22Rv1 (cell line): ENCODE data around the gene EDIL3.

Source experiments
- H3K27ac ChIP-seq: fragments of 450-650 bp; 2 replicates; pipeline ENCODE4 v1.5.1; 2017
- ZFX ChIP-seq: fragments of 450-650 bp; IDR thresholded peaks from 2 replicates; pipeline ENCODE4 v1.6.1; 2017; ENCODE audit warnings: antibody characterized with exemption, borderline replicate concordance
- TF ChIP-seq, protein P1 (sequence below): fragments of 450-650 bp; IDR thresholded peaks from 2 replicates; pipeline ENCODE4 v1.5.1; 2017; ENCODE audit warnings: mild to moderate bottlenecking

EDIL3 gene

DNA sequence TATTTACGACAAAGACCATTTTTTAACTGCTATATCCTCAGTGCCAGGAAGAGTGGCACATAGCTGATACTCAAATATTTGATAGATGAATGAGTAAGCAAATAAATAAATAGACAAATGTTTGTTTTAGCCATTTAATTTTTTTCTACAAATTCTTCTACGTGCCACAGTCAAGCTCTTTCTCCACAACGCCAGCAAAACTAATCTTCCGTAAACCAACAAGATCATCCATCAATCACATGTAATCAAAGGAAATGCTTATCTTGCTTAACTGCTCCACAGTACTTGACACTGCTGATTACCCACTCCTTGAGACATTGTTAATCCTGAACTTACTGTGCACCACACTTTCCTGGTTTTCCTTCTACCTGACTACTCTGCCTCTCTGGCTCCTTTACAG is 136.7 kb downstream of the EDIL3 start:
- no peak overlapping the region for H3K27ac ChIP-seq
- no peak for TF ChIP-seq ZFX
- TF ChIP-seq, protein P1, sequence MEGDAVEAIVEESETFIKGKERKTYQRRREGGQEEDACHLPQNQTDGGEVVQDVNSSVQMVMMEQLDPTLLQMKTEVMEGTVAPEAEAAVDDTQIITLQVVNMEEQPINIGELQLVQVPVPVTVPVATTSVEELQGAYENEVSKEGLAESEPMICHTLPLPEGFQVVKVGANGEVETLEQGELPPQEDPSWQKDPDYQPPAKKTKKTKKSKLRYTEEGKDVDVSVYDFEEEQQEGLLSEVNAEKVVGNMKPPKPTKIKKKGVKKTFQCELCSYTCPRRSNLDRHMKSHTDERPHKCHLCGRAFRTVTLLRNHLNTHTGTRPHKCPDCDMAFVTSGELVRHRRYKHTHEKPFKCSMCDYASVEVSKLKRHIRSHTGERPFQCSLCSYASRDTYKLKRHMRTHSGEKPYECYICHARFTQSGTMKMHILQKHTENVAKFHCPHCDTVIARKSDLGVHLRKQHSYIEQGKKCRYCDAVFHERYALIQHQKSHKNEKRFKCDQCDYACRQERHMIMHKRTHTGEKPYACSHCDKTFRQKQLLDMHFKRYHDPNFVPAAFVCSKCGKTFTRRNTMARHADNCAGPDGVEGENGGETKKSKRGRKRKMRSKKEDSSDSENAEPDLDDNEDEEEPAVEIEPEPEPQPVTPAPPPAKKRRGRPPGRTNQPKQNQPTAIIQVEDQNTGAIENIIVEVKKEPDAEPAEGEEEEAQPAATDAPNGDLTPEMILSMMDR, result no peak

DNA sequence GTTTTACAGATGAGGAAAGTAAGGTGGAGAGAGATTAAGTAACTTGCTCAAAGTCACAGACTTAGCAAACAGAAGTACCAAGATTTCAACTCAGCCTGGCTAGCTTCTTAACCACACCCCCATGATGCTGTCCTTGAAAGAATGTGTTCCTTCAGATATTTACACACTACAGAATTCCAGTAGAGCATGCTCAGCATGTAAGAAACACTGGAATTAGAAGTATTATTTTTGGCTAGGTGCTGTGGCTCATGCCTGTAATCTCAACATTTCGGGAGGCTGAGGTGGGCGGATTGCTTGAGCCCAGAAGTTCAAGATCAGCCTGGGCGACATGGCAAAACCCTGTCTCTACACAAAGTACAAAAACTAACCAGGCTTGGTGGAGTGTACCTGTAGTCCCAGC is 142.4 kb downstream of the EDIL3 start:
- no peak overlapping the region for H3K27ac ChIP-seq
- no peak for TF ChIP-seq ZFX
- TF ChIP-seq, protein P1, result no peak

DNA sequence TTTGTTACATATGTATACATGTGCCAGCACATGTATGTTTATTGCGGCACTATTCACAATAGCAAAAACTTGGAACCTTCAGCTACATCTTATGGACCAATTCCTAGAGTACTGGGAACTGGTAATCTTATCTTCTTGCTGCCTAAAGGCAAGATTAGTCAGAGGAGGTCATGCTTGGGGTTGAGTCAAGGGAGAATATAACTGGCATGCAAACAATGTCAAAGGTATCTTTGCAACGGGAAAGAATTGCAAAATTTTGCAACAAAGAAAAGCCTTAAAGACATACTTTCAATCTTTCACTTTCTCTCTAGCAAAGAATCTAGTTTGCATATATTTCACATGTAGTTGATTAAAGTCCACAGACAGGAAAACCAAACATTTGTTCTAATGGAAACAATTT is 145.2 kb downstream of the EDIL3 start:
- TF ChIP-seq ZFX, result no peak
- TF ChIP-seq, protein P1, result no peak
- H3K27ac ChIP-seq, result no peak overlapping the region

DNA sequence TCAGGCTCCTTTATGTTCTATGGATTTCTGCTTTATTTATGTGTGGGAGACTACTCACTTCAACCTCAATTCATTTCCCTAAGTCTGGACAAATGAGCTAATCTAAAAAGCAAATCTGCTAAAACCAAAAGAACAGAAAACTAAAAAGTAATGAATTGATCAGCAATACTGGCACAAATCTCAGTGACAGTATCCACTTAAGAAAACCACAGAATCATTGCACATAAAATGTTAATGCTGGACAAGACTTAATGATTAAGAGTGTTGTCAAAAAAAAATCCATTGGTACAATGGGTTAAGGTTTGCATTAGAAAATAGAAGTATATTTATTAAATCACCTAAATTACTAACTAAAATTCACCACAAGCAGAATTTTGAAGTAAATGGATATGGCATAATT is 147.6 kb downstream of the EDIL3 start:
- H3K27ac ChIP-seq, result no peak overlapping the region
- no peak for TF ChIP-seq ZFX
- TF ChIP-seq, protein P1, result no peak

DNA sequence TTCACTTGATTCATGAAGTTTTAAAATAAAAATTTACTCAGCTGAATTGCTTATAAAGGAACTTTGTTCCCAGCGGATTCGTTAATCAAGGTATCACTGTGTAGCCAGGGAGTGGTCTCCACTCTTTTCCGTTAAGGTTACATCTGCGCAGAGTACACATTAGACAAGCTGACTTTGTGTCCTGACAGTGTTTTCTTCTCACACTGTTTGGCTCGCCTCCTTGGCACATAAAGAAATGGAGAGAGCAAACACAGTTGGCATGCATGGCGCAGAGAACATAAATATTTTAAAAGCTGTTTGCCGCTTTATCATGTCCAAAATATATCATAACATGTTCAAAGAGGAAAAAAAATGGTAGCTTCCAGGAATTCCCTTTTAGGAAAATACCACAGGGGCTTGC is 153.2 kb downstream of the EDIL3 start:
- TF ChIP-seq, protein P1, result no peak
- TF ChIP-seq ZFX, result no peak
- no peak overlapping the region for H3K27ac ChIP-seq

DNA sequence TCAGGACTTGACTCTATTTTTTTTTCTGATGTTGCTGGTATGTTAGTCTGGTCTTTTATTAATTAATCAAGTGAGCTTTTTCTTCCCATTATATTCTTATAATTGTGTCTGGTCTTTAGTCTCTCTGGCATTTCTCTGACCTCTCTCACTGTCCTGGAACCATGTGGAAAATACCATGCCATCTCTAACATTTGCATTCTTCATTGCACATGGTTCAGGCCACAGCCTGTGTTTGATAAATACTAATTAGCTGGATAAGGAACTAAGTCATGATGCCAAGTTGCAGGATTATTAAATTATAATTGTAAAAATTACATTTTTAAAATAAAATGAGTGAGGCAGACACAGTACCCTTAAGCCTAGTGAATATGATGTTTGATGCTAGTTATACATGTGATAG is 155.6 kb downstream of the EDIL3 start:
- no peak overlapping the region for H3K27ac ChIP-seq
- TF ChIP-seq ZFX, result no peak
- TF ChIP-seq, protein P1, result no peak

DNA sequence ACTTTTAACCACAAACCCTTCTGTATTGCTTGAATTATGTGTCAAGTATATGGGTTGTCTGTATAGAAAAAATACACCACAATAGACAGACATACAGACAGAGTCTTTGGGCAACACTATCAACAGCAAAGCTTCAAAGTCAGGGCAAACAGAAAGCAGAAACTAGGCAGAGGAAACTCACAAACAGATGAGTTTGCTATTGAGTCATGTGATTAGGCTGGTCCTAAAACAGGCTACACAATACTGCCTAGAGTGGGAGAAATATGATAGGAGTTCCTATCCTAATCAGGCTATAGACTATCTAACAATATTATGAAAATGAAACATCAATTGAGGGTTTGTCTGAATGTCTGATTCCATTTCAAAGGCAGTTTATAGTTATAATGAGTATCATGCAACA is 156.4 kb downstream of the EDIL3 start:
- H3K27ac ChIP-seq, result no peak overlapping the region
- TF ChIP-seq, protein P1, result no peak
- no peak for TF ChIP-seq ZFX
